CD4-positive, alpha-beta T cell (primary cell): Measurements from ENCODE around the gene ASTN2. TPM values are rescaled to one million over a fixed set of nuclear protein-coding genes. Genes with fewer than 3 reads are reported as not detected.

Experiments used
- ATAC-seq: fragments of 200-7000 bp; cut with Tn5 transposase; one replicate; pipeline ENCODE4 v1.10.0; 2022; ENCODE audit warnings: mild to moderate bottlenecking; ENCODE audit not compliant: poor library complexity
- CTCF ChIA-PET: fragments of 350-600 bp; sonication (Branson Sonifier 250); formaldehyde crosslinking; loops from one replicate; lab custom pipeline; 2021; ENCODE audit warnings: antibody characterized with exemption, inconsistent platforms; lab: Charles Lee
- POLR2A ChIA-PET: fragments of 350-600 bp; sonication (Branson Sonifier 250); formaldehyde crosslinking; loops from one replicate; lab custom pipeline; 2021; ENCODE audit warnings: antibody characterized with exemption, inconsistent platforms; lab: Charles Lee
- DNase-seq, 14 experiments: peaks; one replicate each; pipeline ENCODE4 v3.0.0-alpha.2; 2013 to 2020; ENCODE audit warnings: mixed read lengths in 2 of 14
- H3K27ac ChIP-seq, 2 donors: one replicate each; pipeline versions ENCODE4 v1.5.1 to v1.7.0; 2013; ENCODE audit warnings: low read length in 2 of 2, low read depth in 1 of 2, mild to moderate bottlenecking in 1 of 2
- H3K27me3 ChIP-seq, 2 experiments: 1 replicate in 1 of 2; 2 replicates in 1 of 2; pipeline versions ENCODE4 v1.6.1 to v1.7.0; 2013; ENCODE audit warnings: low read length in 2 of 2, control low read depth in 1 of 2, mild to moderate bottlenecking in 1 of 2, moderate library complexity in 1 of 2; ENCODE audit not compliant: insufficient read depth in 2 of 2, control insufficient read depth in 1 of 2
- H3K36me3 ChIP-seq: one replicate; pipeline ENCODE4 v1.6.1; 2013; ENCODE audit warnings: low read length, control low read depth; ENCODE audit not compliant: insufficient read depth
- H3K4me1 ChIP-seq: one replicate; pipeline ENCODE4 v1.6.1; 2013; ENCODE audit warnings: low read length, control low read depth; ENCODE audit not compliant: insufficient read depth
- H3K4me3 ChIP-seq: one replicate; pipeline ENCODE4 v1.5.1; 2013; ENCODE audit warnings: mild to moderate bottlenecking, low read length, moderate library complexity
- H3K9me3 ChIP-seq, 2 experiments: 1 replicate in 1 of 2; 2 replicates in 1 of 2; pipeline versions ENCODE4 v1.6.1 to v1.7.0; 2013; ENCODE audit warnings: low read length in 2 of 2, mild to moderate bottlenecking in 2 of 2, control low read depth in 1 of 2, moderate library complexity in 1 of 2; ENCODE audit not compliant: control insufficient read depth in 1 of 2, insufficient read depth in 1 of 2
- H3K27ac Mint-ChIP-seq: one replicate; pipeline ENCODE4 v1.8.0; 2020; ENCODE audit warnings: mixed read lengths
- H3K27me3 Mint-ChIP-seq: one replicate; pipeline ENCODE4 v1.8.0; 2021; ENCODE audit warnings: mixed read lengths
- H3K36me3 Mint-ChIP-seq: one replicate; pipeline ENCODE4 v1.8.0; 2021; ENCODE audit warnings: low read depth, mixed read lengths
- H3K4me1 Mint-ChIP-seq: one replicate; pipeline ENCODE4 v1.8.0; 2021; ENCODE audit warnings: low read depth, mixed read lengths
- H3K4me3 Mint-ChIP-seq: one replicate; pipeline ENCODE4 v1.8.0; 2020; ENCODE audit warnings: mild to moderate bottlenecking, mixed read lengths
- H3K9me3 Mint-ChIP-seq: one replicate; pipeline ENCODE4 v1.8.0; 2020; ENCODE audit warnings: mixed read lengths
- CTCF ChIP-seq: fragments of 200-600 bp; IDR thresholded peaks from one replicate; pipeline ENCODE4 v1.8.0; 2022; ENCODE audit warnings: antibody characterized with exemption, mild to moderate bottlenecking
- intact Hi-C, 2 experiments: fragments of 100-400 bp; cut with DNase I in 1 of 2; cut with micrococcal nuclease in 1 of 2; formaldehyde crosslinking; loops; one replicate each; pipeline versions ENCODE4 v1.15.1 to v1.9.0; 2023 to 2025; cut with DNase I, micrococcal nuclease
- total RNA-seq, 174 experiments: library from RNA in 2 of 174; stranded (reverse) in 2 of 174; gene quantifications; one replicate each; pipeline ENCODE4 v1.2.3 and lab custom pipeline; 2021 to 2026

Gene ASTN2
- total RNA-seq, 2 experiments from 2014 or later, result 2.3 to 2.4 TPM

- no peaks in the 10 kb centered on the region for H3K9me3 Mint-ChIP-seq
- Histone ChIP-seq H3K9me3 (no peaks in the 10 kb centered on the region), H3K4me1 (no peaks in the 10 kb centered on the region), H3K27ac (no peak overlapping the region), H3K36me3 (no peaks in the 10 kb centered on the region), H3K4me3 (no peak overlapping the region), H3K27me3 (peaks cover 5 to 10% of the 10 kb centered on the region in 2 experiments)
- DNase-seq (no peak), ATAC-seq (no peak)
- intact Hi-C loops, result no loop called here
- no peaks in the 10 kb centered on the region for H3K36me3 Mint-ChIP-seq
- H3K27me3 Mint-ChIP-seq, result no peaks in the 10 kb centered on the region
- no peaks in the 10 kb centered on the region for H3K4me1 Mint-ChIP-seq
- no peak for TF ChIP-seq CTCF
- H3K4me3 Mint-ChIP-seq, result no peak overlapping the region
- CTCF ChIA-PET, result no interaction called here
- no peak overlapping the region for H3K27ac Mint-ChIP-seq
- POLR2A ChIA-PET, result no interaction called here
Observed at GRCh38 chr9:116765011-116765410, 649.8 kb downstream of the ASTN2 start.

GRCh38 chr9:116763770-116764169, 651.1 kb downstream of the ASTN2 start:
- no peak overlapping the region for H3K27ac Mint-ChIP-seq
- Histone ChIP-seq H3K27ac (no peak overlapping the region), H3K4me3 (no peak overlapping the region), H3K4me1 (no peaks in the 10 kb centered on the region), H3K27me3 (peaks cover 5 to 10% of the 10 kb centered on the region in 2 experiments), H3K36me3 (no peaks in the 10 kb centered on the region), H3K9me3 (no peaks in the 10 kb centered on the region)
- ChIA-PET CTCF (no interaction called here), POLR2A (no interaction called here)
- no peaks in the 10 kb centered on the region for H3K36me3 Mint-ChIP-seq
- no peaks in the 10 kb centered on the region for H3K27me3 Mint-ChIP-seq
- intact Hi-C loops, result no loop called here
- no peak overlapping the region for H3K4me3 Mint-ChIP-seq
- no peaks in the 10 kb centered on the region for H3K9me3 Mint-ChIP-seq
- H3K4me1 Mint-ChIP-seq, result no peaks in the 10 kb centered on the region
- ATAC-seq (no peak), DNase-seq (no peak)
- no peak for TF ChIP-seq CTCF

- H3K4me1 Mint-ChIP-seq, result no peaks in the 10 kb centered on the region
- Histone ChIP-seq H3K4me3 (no peak overlapping the region), H3K27ac (no peak overlapping the region), H3K4me1 (no peaks in the 10 kb centered on the region), H3K27me3 (no peaks in the 10 kb centered on the region), H3K36me3 (no peaks in the 10 kb centered on the region), H3K9me3 (no peaks in the 10 kb centered on the region)
- ATAC-seq (no peak), DNase-seq (no peak)
- CTCF ChIA-PET, result no interaction called here
- no peaks in the 10 kb centered on the region for H3K27me3 Mint-ChIP-seq
- H3K4me3 Mint-ChIP-seq, result no peak overlapping the region
- no peaks in the 10 kb centered on the region for H3K36me3 Mint-ChIP-seq
- no peak overlapping the region for H3K27ac Mint-ChIP-seq
- H3K9me3 Mint-ChIP-seq, result no peaks in the 10 kb centered on the region
- intact Hi-C loops, result no loop called here
- POLR2A ChIA-PET, result no interaction called here
- no peak for TF ChIP-seq CTCF
Observed at GRCh38 chr9:116760636-116761035, 654.2 kb downstream of the ASTN2 start.
